Endothelial cell of umbilical vein (primary cell): ENCODE measurements around the gene BBC3. TPM values are rescaled to one million over a fixed set of nuclear protein-coding genes. Genes with fewer than 3 reads are reported as not detected.
A peak's percentile ranks its signal among the peaks of the same experiment; 100 is the strongest.

ENCODE experiments used
- BruUV-seq: library from RNA; stranded (reverse); fragments of 400-500 nt; replicated peaks from 2 replicates; lab custom pipeline; 2021; lab: Mats Ljungman, UMichigan
- CTCF ChIA-PET: fragments of 300-600, 350-600 bp; sonication (Branson Sonifier 250); formaldehyde crosslinking; loops from one replicate; lab custom pipeline; 2021; ENCODE audit warnings: antibody characterized with exemption, inconsistent platforms; lab: Charles Lee
- POLR2A ChIA-PET: fragments of 300-600, 350-600 bp; sonication (Branson Sonifier 250); formaldehyde crosslinking; loops from one replicate; lab custom pipeline; 2021; ENCODE audit warnings: antibody characterized with exemption, inconsistent platforms; lab: Charles Lee
- DNase-seq: peaks from one replicate; pipeline ENCODE4 v3.0.0-alpha.2; 2011; ENCODE audit warnings: low read depth, low spot score
- FAIRE-seq: peaks from 2 replicates; lab custom pipeline; 2011; peaks lifted over from hg19 to GRCh38; lab: Jason Lieb, UNC
- H2AFZ ChIP-seq: 2 replicates; pipeline ENCODE4 v1.6.0; 2012; ENCODE audit warnings: low read depth, low read length, control low read depth, inconsistent platforms
- H3K27ac ChIP-seq: 2 replicates; pipeline ENCODE4 v1.5.1; 2011; ENCODE audit warnings: low read depth, mild to moderate bottlenecking, control low read depth, low read length, moderate library complexity; ENCODE audit not compliant: insufficient read depth
- H3K27me3 ChIP-seq, 2 experiments: 2 replicates each; pipeline versions ENCODE4 v1.6.0 to v1.6.1; 2011; ENCODE audit warnings: low read length in 2 of 2, mixed read lengths in 1 of 2; ENCODE audit not compliant: control insufficient read depth in 2 of 2, insufficient read depth in 2 of 2
- H3K36me3 ChIP-seq, 2 experiments: 2 replicates in 1 of 2; 3 replicates in 1 of 2; pipeline ENCODE4 v1.5.1; 2011; ENCODE audit warnings: low read length in 2 of 2, mild to moderate bottlenecking in 1 of 2, moderate library complexity in 1 of 2; ENCODE audit not compliant: control insufficient read depth in 2 of 2, insufficient read depth in 2 of 2; ENCODE audit errors: extremely low read depth in 1 of 2
- H3K4me1 ChIP-seq: 3 replicates; pipeline ENCODE4 v1.5.1; 2011; ENCODE audit warnings: mild to moderate bottlenecking, low read length; ENCODE audit not compliant: control insufficient read depth, insufficient read depth; ENCODE audit errors: extremely low read depth
- H3K4me2 ChIP-seq: 2 replicates; pipeline ENCODE4 v1.6.1; 2011; ENCODE audit warnings: low read length, control low read depth, mixed read lengths; ENCODE audit not compliant: insufficient read depth
- H3K4me3 ChIP-seq, 3 experiments: fragments of 200-600 bp in 1 of 3; sonication (generic), shearing (Covaris generic) in 1 of 3; replicated peaks in 1 of 3; 2 replicates each; pipeline ENCODE4 v1.5.1; 2011 to 2016; ENCODE audit warnings: control low read depth in 3 of 3, low read length in 3 of 3, mild to moderate bottlenecking in 2 of 3, inconsistent platforms in 1 of 3, low read depth in 1 of 3, moderate library complexity in 1 of 3; ENCODE audit not compliant: insufficient read depth in 1 of 3
- H3K79me2 ChIP-seq: 2 replicates; pipeline ENCODE4 v1.6.0; 2012; ENCODE audit warnings: low read length, inconsistent platforms; ENCODE audit not compliant: control insufficient read depth, insufficient read depth
- H3K9ac ChIP-seq: replicated peaks from 2 replicates; pipeline ENCODE3; 2011; ENCODE audit warnings: low read length, control low read depth; ENCODE audit not compliant: insufficient read depth; ENCODE audit errors: extremely low read depth
- H3K9me1 ChIP-seq: replicated peaks from 3 replicates; pipeline ENCODE4 v1.6.0; 2011; ENCODE audit warnings: mild to moderate bottlenecking, low read length; ENCODE audit not compliant: control insufficient read depth, insufficient read depth; ENCODE audit errors: extremely low read depth
- H3K9me3 ChIP-seq: replicated peaks from 2 replicates; pipeline ENCODE4 v1.5.1; 2012; ENCODE audit warnings: low read length, inconsistent platforms; ENCODE audit not compliant: control insufficient read depth, insufficient read depth
- H4K20me1 ChIP-seq: replicated peaks from 2 replicates; pipeline ENCODE3; 2011; ENCODE audit warnings: mild to moderate bottlenecking, low read length; ENCODE audit not compliant: control insufficient read depth, insufficient read depth; ENCODE audit errors: extremely low read depth
- CTCF ChIP-seq, 2 donors: IDR thresholded peaks; 1 replicate in 1 of 2; 2 replicates in 1 of 2; pipeline ENCODE4 v1.5.1; 2011; ENCODE audit warnings: low read length in 2 of 2, mild to moderate bottlenecking in 2 of 2, moderate library complexity in 2 of 2, control low read depth in 1 of 2, inconsistent platforms in 1 of 2, low read depth in 1 of 2; ENCODE audit not compliant: insufficient read depth in 1 of 2; ENCODE audit errors: extremely low read depth in 1 of 2
- EZH2 ChIP-seq: IDR thresholded peaks from 2 replicates; pipeline ENCODE4 v1.6.1; 2012; ENCODE audit warnings: borderline replicate concordance, low read depth, mild to moderate bottlenecking, moderate library complexity, low read length, inconsistent platforms; ENCODE audit not compliant: severe bottlenecking
- FOS ChIP-seq: IDR thresholded peaks from 2 replicates; pipeline ENCODE4 v1.6.1; 2011; ENCODE audit warnings: mild to moderate bottlenecking, low read length, moderate library complexity, borderline replicate concordance; ENCODE audit not compliant: insufficient read depth
- GATA2 ChIP-seq: IDR thresholded peaks from 2 replicates; pipeline ENCODE4 v1.7.0; 2011; ENCODE audit warnings: low read depth, mild to moderate bottlenecking, moderate library complexity, mixed read lengths, low read length; ENCODE audit not compliant: insufficient read length, insufficient read depth
- JUN ChIP-seq: IDR thresholded peaks from 2 replicates; pipeline ENCODE4 v1.6.1; 2011; ENCODE audit warnings: borderline replicate concordance, low read depth; ENCODE audit not compliant: insufficient read length, insufficient read depth
- MAX ChIP-seq: IDR thresholded peaks from 2 replicates; pipeline ENCODE4 v1.6.1; 2011; ENCODE audit not compliant: insufficient read depth, insufficient read length
- MYC ChIP-seq: IDR thresholded peaks from one replicate; pipeline ENCODE4 v1.6.1; 2011; ENCODE audit warnings: mild to moderate bottlenecking, low read depth, low read length
- POLR2A ChIP-seq: IDR thresholded peaks from 2 replicates; pipeline ENCODE4 v1.6.1; 2012; ENCODE audit warnings: low read depth, mild to moderate bottlenecking, control low read depth, low read length
- POLR2AphosphoS5 ChIP-seq: IDR thresholded peaks from 2 replicates; pipeline ENCODE4 v1.6.1; 2012; ENCODE audit warnings: low read depth, mild to moderate bottlenecking, control low read depth, low read length, moderate library complexity; ENCODE audit not compliant: insufficient read depth
- dilution Hi-C: fragments of 300-500 bp; cut with MboI; formaldehyde crosslinking; loops from one replicate; pipeline ENCODE4 v1.15.0; 2019; ENCODE audit warnings: low sequenced_read_pairs; ENCODE audit not compliant: extremely low pct_ligation_motif_present
- intact Hi-C: fragments of 100-400 bp; cut with micrococcal nuclease; formaldehyde crosslinking; loops from one replicate; pipeline ENCODE4 v1.10.0; 2022
- polyA plus RNA-seq, 4 experiments: library from polyadenylated mRNA; depleted of rRNA in 3 of 4; stranded (reverse) in 3 of 4; unstranded in 1 of 4; fragments of >200 nt; gene quantifications; 2 replicates each; pipeline versions ENCODE4 v1.2.1 to v1.2.3, GENCODE V29; 2011 to 2012; ENCODE audit warnings: missing spikeins in 1 of 4
- total RNA-seq: library from RNA; stranded (reverse); gene quantifications from 2 replicates; pipeline ENCODE4 v1.2.3, GENCODE V29; 2021

The BBC3 gene
- total and polyA plus RNA-seq, 2 donors (not counting 3 experiments of a cell fraction or from before 2014, with no cell fraction given) = 11.3 to 35.7 TPM

GRCh38 chr19:47256693-47257410 is 25.9 kb upstream of the BBC3 start:
- intact Hi-C loops = loop anchor here (1.0 to 5.0 kb wide), 5 partner anchors 13 to 470 kb away; partner anchors contain the start of gene SLC1A5
- H3K4me3 ChIP-seq = peak overlapping the region in 2 of 3 experiments; percentile 34 to 73
- FAIRE-seq (no peak), DNase-seq (peak; percentile 99)
- peak overlapping the region; percentile 97 for H3K9ac ChIP-seq
- ChIA-PET CTCF (interaction anchor here (0.6 to 2.8 kb wide), 14 partner anchors 9 to 177 kb away, joined by 3 to 49 read pairs (median 3); partner anchors contain the start of gene DHX34), POLR2A (interaction anchor here (0.6 to 2.8 kb wide), 11 partner anchors 11 to 542 kb away, joined by 3 to 31 read pairs (median 4); partner anchors contain the start of genes INAFM1 and ZC3H4)
- no peaks in the 10 kb centered on the region for H3K9me3 ChIP-seq
- dilution Hi-C loops = no loop called here
- no peak overlapping the region for H2AFZ ChIP-seq
- no peaks in the 10 kb centered on the region for H3K27me3 ChIP-seq
- peaks cover 11% of the 10 kb centered on the region for H3K4me1 ChIP-seq
- TF ChIP-seq MAX (peak; percentile 1), POLR2A (no peak)
- H4K20me1 ChIP-seq = no peaks in the 10 kb centered on the region
- H3K4me2 ChIP-seq = no peak overlapping the region
- H3K27ac ChIP-seq = peak overlapping the region; percentile 96
- H3K36me3 ChIP-seq = peaks cover 10 to 17% of the 10 kb centered on the region in 2 experiments
- H3K79me2 ChIP-seq = peaks cover 9% of the 10 kb centered on the region
- no peaks in the 10 kb centered on the region for H3K9me1 ChIP-seq
- no TSS peak for BruUV-seq

- peak within 1 kb of the TSS; percentile 96 for H3K27ac ChIP-seq
- TF ChIP-seq MAX (peak; percentile 94), POLR2AphosphoS5 (peak; percentile 96), FOS (peak; percentile 28), CTCF (IDR thresholded peaks at IDR 0.05; ENCODE audit: extremely low read depth in 1 of 2, insufficient read depth in 1 of 2, low read depth in 1 of 2, low read length in 2 of 2) (no peak), MYC (no peak), EZH2 (no peak), GATA2 (no peak), JUN (no peak), POLR2A (peak; percentile 55)
- ChIA-PET CTCF (interaction anchor here (0.6 to 2.8 kb wide), 12 partner anchors 9 to 177 kb away, joined by 3 to 49 read pairs (median 4); partner anchors contain the start of gene DHX34), POLR2A (interaction anchor here (0.6 to 2.8 kb wide), 11 partner anchors 12 to 541 kb away, joined by 3 to 31 read pairs (median 4); partner anchors contain the start of genes INAFM1 and ZC3H4)
- intact Hi-C loops = loop anchor here (1.0 to 5.0 kb wide), 3 partner anchors 12 to 469 kb away; partner anchors contain the start of gene SLC1A5
- no peaks in the 10 kb centered on the region for H4K20me1 ChIP-seq
- no peaks in the 10 kb centered on the region for H3K27me3 ChIP-seq
- peak within 1 kb of the TSS; percentile 98 for H2AFZ ChIP-seq
- H3K4me1 ChIP-seq = peaks cover 11% of the 10 kb centered on the region
- H3K4me2 ChIP-seq = peak within 1 kb of the TSS; percentile 97
- H3K9me3 ChIP-seq = no peaks in the 10 kb centered on the region
- peaks cover 9% of the 10 kb centered on the region for H3K79me2 ChIP-seq
- H3K9me1 ChIP-seq = no peaks in the 10 kb centered on the region
- peaks cover 8 to 15% of the 10 kb centered on the region in 2 experiments for H3K36me3 ChIP-seq
- TSS peak; percentile 94 for BruUV-seq
- DNase-seq = peak; percentile 95
- dilution Hi-C loops = no loop called here
- peak; percentile 28 for FAIRE-seq
- peak within 1 kb of the TSS; percentile 34 to 81 (median 73) for H3K4me3 ChIP-seq
- H3K9ac ChIP-seq = peak within 1 kb of the TSS; percentile 97
These were observed 25.1 kb upstream of the BBC3 start, which contains the start of gene CCDC9 for GRCh38 chr19:47255879-47256692. TSS of gene CCDC9 (plus strand) at chr19:47256525. CDS start at chr19:47258401, 1,876 bp downstream.
